HG03457 (cell line): ENCODE results near the gene TMPRSS2.

Experiments
- ATAC-seq: cut with Tn5 transposase; IDR thresholded peaks from one replicate; pipeline ENCODE4 v1.9.1; 2021; ENCODE audit warnings: moderate number of reproducible peaks; ENCODE audit not compliant: unreplicated experiment

The TMPRSS2 gene

DNA sequence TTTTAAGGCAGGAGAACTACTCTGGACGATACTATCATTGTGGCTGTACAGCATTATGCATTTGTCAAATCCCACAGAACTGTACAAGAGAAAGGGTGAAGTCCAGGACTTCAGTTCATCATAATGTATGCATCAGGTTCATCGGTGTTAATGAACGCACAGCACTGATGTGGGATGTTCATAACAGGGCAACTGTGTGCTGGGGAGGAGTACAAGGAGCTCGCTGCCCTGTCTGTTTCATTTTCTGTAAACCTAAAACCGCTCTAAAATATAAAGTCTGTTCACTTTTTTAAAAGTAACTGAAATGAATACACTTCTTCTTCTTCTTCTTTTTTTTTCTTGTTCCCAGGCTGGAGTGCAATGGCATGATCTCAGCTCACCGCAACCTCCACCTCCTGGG lies 25.0 kb downstream of the TMPRSS2 start:
- ATAC-seq: no peak

- no peak for ATAC-seq
These were observed 25.7 kb downstream of the TMPRSS2 start for GRCh38 chr21:41482301-41482700.

DNA sequence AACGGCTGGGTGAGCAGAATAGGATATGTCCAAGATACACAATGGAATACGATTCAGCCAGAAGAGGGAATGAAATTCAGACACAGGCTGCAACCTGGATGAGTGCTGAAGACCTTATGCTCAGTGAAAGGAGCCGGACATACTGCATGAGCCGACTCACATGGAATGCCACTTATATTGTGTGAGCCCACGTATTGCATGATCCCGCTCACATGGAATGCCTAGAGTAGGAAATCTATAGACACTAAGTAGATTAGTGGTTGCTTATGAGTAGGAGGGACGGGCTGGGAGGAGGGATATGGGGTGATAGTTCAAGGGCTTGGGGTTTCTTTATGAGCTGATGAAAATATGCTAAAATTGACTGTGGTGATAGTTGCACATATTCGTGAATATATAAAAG lies 26.8 kb downstream of the TMPRSS2 start:
- no peak for ATAC-seq

- no peak for ATAC-seq
These were observed 27.8 kb downstream of the TMPRSS2 start for GRCh38 chr21:41480086-41480690.

- no peak for ATAC-seq
These were observed 28.3 kb downstream of the TMPRSS2 start for GRCh38 chr21:41479686-41480085.

- no peak for ATAC-seq
These were observed 29.4 kb downstream of the TMPRSS2 start for GRCh38 chr21:41478319-41479177.

- ATAC-seq: no peak
These were observed 30.2 kb downstream of the TMPRSS2 start for GRCh38 chr21:41477641-41478318.

- ATAC-seq: no peak
These were observed 32.1 kb downstream of the TMPRSS2 start for GRCh38 chr21:41475714-41476420.

DNA sequence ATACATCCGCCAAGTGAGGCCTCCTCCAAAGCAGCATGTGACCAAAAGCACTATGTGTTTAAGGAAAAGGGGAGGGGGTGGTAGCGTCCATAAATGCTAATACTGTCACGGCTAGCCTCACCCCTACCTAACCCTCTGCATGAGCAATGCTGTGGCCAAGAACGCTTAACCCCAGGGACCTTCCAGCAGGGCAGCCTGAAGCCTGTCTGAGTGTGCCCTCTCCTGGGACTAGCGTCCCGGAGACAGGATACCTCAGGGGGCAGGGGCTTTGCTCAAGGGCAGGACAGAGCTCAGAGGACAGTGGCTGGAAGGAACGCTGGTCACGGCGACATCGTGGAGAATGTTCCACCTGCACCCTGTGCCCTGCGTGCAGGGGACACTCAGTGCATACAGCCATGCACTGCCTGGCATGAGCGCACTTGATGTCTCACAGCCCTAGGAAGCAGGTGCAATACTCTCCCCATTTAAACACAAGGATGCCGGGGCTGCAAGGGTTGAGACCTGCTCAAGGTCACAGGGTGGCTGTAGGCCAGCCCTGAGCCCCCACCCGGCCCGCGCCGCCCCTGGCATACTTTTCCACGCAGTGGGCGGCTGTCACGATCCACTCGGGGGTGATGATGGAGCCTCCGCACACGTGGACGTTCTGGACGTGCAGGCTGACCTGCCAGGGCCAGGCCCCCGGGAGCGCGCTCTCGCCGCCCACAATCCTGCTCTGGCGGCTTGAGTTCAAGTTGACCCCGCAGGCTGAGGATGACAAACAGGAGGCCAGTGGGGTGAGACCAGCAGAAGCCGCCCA lies 35.0 kb downstream of the TMPRSS2 start:
- ATAC-seq: no peak

- ATAC-seq: no peak
These were observed 37.9 kb downstream of the TMPRSS2 start for GRCh38 chr21:41470054-41470453.

DNA sequence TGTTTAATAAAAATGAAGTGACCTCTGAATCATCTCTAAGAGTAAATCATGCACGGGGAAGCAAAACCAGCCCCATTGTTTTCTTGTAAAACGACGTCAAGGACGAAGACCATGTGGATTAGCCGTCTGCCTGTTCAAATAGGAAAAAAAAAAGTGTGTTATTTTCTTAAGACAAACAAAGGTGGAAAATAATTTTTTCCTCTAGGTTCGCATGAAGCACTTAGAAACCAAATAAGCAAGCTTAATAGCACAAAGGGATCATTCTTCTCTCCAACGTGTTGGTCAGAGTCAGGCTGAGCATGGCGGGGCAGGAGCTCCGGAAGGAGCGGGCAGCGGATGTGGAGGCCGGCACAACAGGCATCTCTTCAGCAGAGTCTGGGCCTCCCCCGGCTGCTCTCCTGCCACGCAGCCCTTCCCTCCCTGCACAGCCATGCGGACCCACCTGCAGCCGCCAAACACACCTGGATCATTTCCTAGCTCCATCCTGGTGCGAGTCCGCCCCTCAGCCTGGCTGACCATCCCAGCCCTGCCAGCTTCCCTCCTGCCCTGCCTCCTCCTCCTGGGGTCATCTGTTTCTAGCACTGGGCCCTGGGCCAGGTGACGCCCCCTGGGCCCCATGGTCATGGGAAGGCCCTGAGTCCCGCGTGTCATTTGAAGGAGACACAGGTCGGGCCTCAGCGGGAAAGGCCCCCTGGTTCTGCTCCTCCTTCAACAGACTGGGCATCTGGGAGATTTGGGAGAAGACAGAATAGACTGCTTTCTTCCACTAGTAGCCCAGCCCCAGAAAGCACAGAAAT lies 41.7 kb downstream of the TMPRSS2 start:
- no peak for ATAC-seq

- ATAC-seq: no peak
These were observed 42.7 kb downstream of the TMPRSS2 start for GRCh38 chr21:41465176-41465781.

DNA sequence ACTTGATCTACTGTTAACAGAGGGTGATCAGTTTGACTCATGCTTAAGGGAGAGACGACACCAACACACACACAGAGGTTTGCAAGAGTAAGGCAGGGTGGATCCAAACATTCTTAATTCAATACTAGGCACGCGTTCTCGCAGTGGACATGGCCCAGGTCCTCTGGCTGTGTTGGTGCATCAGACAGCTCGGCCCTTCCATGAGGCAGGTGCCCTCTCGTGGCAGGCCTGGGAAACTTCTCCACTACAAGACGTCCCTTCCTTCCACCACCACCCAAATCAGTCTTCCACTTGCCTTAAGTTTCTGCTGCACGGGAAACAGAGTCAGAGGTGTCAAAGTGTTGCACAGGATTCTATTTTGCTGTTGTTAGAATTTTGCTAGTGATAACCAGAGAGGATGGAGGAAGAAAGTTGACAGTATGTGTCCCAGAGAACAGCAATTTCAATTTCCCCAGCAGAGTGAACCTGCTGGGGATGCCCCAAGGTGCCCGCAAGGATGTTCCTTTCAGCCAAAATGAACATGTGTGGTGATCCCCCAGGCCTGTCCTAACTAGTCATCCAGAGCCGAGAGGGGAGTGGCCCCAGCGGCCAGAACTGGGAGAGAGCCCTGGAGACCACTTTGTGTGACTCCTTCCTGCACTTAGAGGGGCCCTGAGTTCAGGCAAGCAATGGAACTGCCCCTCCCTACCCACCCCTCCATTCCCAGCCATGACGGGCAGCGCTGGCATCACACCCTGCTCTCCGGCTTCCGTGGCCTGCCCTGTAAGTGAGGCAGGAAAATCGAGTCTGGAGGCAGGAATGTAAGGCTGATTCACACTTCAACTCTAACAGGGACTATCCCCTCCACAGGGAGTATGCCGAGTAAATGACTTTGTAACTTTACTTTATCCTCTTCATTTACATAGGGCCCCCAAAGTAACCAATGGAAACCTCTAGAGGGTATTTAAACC lies 47.1 kb downstream of the TMPRSS2 start:
- no peak for ATAC-seq

GRCh38 chr21:41459884-41460534 lies 47.9 kb downstream of the TMPRSS2 start:
- ATAC-seq: no peak

DNA sequence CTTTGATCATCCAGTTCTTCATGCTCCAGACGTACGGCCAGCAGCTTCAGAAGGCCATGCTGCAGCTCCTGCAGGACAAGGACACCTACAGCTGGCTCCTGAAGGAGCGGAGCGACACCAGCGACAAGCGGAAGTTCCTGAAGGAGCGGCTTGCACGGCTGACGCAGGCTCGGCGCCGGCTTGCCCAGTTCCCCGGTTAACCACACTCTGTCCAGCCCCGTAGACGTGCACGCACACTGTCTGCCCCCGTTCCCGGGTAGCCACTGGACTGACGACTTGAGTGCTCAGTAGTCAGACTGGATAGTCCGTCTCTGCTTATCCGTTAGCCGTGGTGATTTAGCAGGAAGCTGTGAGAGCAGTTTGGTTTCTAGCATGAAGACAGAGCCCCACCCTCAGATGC lies 49.4 kb downstream of the TMPRSS2 start:
- no peak for ATAC-seq

GRCh38 chr21:41458121-41458520 lies 49.8 kb downstream of the TMPRSS2 start:
- no peak for ATAC-seq

DNA sequence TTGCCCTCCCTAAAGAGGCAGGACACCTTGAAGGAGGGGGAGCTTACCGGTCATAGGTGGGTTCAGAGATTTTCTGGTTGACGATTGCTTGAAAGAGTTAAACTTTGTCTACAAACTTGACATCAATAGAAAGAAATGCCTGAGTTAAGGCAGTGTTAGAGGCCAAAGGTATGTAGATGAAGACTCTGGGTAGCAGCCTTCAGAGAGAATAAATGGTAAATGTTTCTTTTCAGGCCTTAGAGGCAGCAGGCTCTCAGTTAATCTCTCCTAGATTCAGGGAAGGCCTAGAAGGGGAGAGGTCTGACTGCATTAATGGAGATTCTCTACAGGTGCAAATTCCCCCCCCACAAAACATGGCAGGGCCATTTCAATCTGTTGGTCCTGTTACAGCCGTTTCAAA lies 54.2 kb downstream of the TMPRSS2 start:
- ATAC-seq: no peak

GRCh38 chr21:41453198-41453597 lies 54.8 kb downstream of the TMPRSS2 start:
- no peak for ATAC-seq
